Limb (tissue), 2 donors: ENCODE results near the gene INPP4B.
A peak's percentile ranks its signal among the peaks of the same experiment; 100 is the strongest.

Experiments
- DNase-seq, 2 donors: peaks; one replicate each; pipeline ENCODE4 v3.0.0-alpha.2; 2016; ENCODE audit errors: extremely low spot score in 2 of 2

The INPP4B gene

GRCh38 chr4:142846108-142846728 lies at the start of gene INPP4B:
INPP4B (minus strand) TSS chr4:142846301.
- DNase-seq, result peak; percentile 56 to 76

GRCh38 chr4:142893012-142893411 lies 46.9 kb upstream of the INPP4B start:
- no peak for DNase-seq

GRCh38 chr4:142886566-142886965 lies 40.5 kb upstream of the INPP4B start:
- DNase-seq, result no peak

- DNase-seq, result no peak
Observed at GRCh38 chr4:142883040-142883832, 37.1 kb upstream of the INPP4B start.

- no peak for DNase-seq
Observed at GRCh38 chr4:142882159-142882558, 36.1 kb upstream of the INPP4B start.

- no peak for DNase-seq
Observed at GRCh38 chr4:142881331-142881730, 35.2 kb upstream of the INPP4B start.

- no peak for DNase-seq
Observed at GRCh38 chr4:142875117-142875516, 29.0 kb upstream of the INPP4B start.

GRCh38 chr4:142874684-142875083 lies 28.6 kb upstream of the INPP4B start:
- no peak for DNase-seq

- DNase-seq, result no peak
Observed at GRCh38 chr4:142866685-142867084, 20.6 kb upstream of the INPP4B start.

GRCh38 chr4:142861351-142861750 lies 15.2 kb upstream of the INPP4B start:
- no peak for DNase-seq

- no peak for DNase-seq
Observed at GRCh38 chr4:142858965-142859364, 12.9 kb upstream of the INPP4B start.

- DNase-seq, result no peak
Observed at GRCh38 chr4:142858446-142858845, 12.3 kb upstream of the INPP4B start.

GRCh38 chr4:142856576-142856975 lies 10.5 kb upstream of the INPP4B start:
- no peak for DNase-seq

- no peak for DNase-seq
Observed at GRCh38 chr4:142850478-142850877, 4.4 kb upstream of the INPP4B start.

- DNase-seq, result peak in 1 of 2 donors; percentile 71
Observed at GRCh38 chr4:142846729-142847596, 862 bp upstream of the INPP4B start.

- peak in 1 of 2 donors; percentile 65 for DNase-seq
Observed at GRCh38 chr4:142845293-142846107, 601 bp downstream of the INPP4B start.

- no peak for DNase-seq
Observed at GRCh38 chr4:142844782-142845181, 1.3 kb downstream of the INPP4B start.

- DNase-seq, result peak in 1 of 2 donors; percentile 74
Observed at GRCh38 chr4:142840516-142841123, 5.5 kb downstream of the INPP4B start.

- DNase-seq, result no peak
Observed at GRCh38 chr4:142838778-142839177, 7.3 kb downstream of the INPP4B start.

GRCh38 chr4:142832022-142832421 lies 14.1 kb downstream of the INPP4B start:
- DNase-seq, result no peak
